Tibial nerve (tissue), 4 donors: ENCODE measurements around the gene FARP1.

Source experiments
- EP300 ChIP-seq, 2 donors: sonication (generic); formaldehyde crosslinking; IDR thresholded peaks; one replicate each; pipeline ENCODE4 v1.6.1; 2017; ENCODE audit warnings: antibody characterized with exemption in 2 of 2, mild to moderate bottlenecking in 1 of 2
- POLR2A ChIP-seq, 2 donors: fragments of 450-650 bp; IDR thresholded peaks; one replicate each; pipeline ENCODE4 v1.6.1; 2017; ENCODE audit warnings: antibody characterized with exemption in 2 of 2, mild to moderate bottlenecking in 2 of 2, moderate library complexity in 2 of 2
- TF ChIP-seq, protein P1 (sequence below), 5 experiments: fragments of 200-600 bp in 3 of 5; fragments of 450-650 bp in 2 of 5; sonication (generic) in 3 of 5; IDR thresholded peaks; one replicate each; pipeline ENCODE4 v1.5.1; 2016 to 2019; ENCODE audit warnings: antibody characterized with exemption in 5 of 5, mild to moderate bottlenecking in 3 of 5, moderate library complexity in 2 of 5

GRCh38 chr13:98436233-98436910 lies 293.5 kb downstream of the FARP1 start:
- no peak for TF ChIP-seq POLR2A (IDR thresholded peaks at IDR 0.05)
- TF ChIP-seq EP300 (IDR thresholded peaks at IDR 0.05): no peak
- TF ChIP-seq, protein P1, sequence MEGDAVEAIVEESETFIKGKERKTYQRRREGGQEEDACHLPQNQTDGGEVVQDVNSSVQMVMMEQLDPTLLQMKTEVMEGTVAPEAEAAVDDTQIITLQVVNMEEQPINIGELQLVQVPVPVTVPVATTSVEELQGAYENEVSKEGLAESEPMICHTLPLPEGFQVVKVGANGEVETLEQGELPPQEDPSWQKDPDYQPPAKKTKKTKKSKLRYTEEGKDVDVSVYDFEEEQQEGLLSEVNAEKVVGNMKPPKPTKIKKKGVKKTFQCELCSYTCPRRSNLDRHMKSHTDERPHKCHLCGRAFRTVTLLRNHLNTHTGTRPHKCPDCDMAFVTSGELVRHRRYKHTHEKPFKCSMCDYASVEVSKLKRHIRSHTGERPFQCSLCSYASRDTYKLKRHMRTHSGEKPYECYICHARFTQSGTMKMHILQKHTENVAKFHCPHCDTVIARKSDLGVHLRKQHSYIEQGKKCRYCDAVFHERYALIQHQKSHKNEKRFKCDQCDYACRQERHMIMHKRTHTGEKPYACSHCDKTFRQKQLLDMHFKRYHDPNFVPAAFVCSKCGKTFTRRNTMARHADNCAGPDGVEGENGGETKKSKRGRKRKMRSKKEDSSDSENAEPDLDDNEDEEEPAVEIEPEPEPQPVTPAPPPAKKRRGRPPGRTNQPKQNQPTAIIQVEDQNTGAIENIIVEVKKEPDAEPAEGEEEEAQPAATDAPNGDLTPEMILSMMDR (IDR thresholded peaks at IDR 0.05): no peak
